Right forelimb (tissue), 1 donor: Measurements from ENCODE around the gene RRBP1.
A peak's percentile ranks its signal among the peaks of the same experiment; 100 is the strongest.

Experiments used
- DNase-seq: peaks from one replicate; pipeline ENCODE4 v3.0.0-alpha.2; 2018

Gene RRBP1

DNA sequence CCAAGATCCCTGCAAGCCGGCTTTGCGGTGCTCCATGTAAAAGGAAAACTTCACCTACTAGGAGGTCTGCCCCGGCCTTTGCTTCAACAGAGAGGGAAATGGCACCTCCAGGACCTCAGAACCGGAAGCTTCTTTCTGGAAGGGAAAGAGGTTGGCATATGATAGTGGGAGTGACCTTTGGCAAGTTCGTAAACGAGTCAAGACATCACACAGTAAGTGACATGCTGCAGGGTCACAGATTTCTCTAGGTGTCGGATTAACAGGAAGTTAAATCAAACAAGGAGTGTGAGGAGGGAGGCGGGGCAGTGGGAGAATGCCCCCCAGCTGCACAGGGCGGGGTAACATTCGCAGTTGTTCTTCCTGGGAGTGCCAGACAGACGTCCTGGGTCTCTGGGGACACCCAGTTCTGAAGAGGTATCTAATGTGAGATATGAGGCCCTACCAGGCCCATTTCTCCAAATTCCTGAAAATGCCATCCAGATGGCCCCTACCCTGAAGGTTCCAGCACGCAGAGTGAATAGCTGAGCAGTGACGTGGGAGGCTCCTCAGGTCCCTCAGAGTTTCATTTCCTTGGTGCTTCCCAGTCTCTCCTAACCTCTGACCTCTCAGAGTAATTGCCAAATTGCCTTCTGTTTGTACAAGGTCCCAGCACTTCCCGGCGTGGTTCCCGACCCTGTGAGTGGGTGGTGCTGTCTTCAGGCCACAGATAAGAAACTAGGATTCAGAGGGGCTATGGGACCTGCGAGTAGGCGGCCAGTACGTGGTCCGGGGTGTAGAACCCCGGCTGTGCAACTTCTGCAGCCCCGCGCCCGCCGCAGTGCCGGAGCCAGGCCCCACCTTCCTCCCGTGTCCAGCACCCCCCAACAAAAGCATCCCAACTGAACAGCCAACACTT, 1.9 kb downstream of the RRBP1 start:
- peak; percentile 66 for DNase-seq

DNA sequence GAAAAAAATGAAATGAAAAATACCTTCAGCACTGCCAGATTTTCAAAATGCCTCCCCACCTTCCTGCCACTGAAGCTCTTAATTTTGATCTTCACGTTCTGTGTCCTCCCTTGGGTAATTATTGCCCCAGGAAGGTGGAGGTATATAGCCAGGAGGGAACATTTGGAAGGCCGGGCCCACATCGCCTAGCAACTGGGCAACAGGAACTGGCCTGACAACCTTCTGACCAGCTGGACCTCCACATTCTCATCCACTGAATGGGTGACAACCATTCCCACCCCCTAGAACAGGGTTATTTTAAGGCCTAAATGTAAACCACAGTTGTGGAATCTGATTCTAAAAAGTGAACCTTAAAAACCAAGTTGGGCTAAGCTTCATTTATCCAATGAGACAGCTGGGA, 3.2 kb downstream of the RRBP1 start:
- DNase-seq: no peak

DNA sequence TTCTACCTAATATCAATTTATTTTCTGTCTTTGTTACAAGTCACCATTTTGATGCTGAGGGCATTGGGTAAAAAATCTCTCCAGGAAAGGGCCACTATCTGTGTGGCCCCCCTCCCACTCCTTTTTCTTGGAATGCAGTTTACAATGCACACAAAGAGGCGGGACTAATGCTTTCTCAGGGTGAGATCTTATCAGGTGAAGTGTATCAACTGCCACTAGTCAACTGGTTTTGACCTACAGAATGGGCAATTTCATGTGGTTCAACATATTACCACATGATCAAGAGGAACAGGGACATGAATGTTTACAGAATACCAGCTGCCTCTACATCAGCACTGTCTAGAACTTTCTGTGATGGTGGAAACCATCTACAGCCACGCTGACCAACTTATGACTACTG, 3.7 kb downstream of the RRBP1 start:
- no peak for DNase-seq

DNA sequence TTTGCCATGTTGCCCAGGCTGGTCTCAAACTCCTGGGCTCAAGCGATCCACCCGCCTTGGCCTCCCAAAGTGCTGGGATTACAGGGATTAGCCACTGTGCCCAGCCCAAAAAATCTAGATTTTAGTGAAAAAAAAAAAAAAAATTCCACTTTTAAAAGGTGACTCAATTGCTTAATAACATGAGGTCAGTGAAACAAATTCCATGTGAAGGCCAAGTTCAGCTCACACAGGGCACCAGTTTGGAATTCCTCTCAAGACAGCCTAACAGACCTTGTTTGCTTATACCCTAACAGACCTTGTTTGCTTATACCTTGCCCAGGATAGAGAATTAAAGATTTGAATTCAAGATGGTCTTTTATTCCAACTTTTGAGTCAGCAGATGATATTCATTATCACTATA, 5.1 kb downstream of the RRBP1 start:
- DNase-seq: no peak

DNA sequence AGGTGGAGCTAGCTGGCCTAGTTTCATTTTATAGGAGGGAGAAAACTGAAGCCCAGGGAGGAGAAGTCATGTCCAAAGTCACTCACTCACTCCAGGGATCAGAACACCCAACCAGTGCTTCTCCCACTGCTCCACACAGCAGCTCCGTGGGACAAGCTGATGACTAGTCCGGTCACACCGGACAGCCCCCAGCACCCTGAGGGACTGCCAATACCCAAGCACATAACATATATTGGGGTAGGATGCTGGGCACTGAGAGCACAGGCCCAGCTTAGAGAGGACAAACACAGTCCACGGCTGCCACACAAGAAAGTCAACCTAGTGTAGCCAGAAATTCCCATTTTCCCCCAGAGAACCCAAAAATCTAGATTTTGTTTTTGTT, 5.7 kb downstream of the RRBP1 start:
- no peak for DNase-seq

DNA sequence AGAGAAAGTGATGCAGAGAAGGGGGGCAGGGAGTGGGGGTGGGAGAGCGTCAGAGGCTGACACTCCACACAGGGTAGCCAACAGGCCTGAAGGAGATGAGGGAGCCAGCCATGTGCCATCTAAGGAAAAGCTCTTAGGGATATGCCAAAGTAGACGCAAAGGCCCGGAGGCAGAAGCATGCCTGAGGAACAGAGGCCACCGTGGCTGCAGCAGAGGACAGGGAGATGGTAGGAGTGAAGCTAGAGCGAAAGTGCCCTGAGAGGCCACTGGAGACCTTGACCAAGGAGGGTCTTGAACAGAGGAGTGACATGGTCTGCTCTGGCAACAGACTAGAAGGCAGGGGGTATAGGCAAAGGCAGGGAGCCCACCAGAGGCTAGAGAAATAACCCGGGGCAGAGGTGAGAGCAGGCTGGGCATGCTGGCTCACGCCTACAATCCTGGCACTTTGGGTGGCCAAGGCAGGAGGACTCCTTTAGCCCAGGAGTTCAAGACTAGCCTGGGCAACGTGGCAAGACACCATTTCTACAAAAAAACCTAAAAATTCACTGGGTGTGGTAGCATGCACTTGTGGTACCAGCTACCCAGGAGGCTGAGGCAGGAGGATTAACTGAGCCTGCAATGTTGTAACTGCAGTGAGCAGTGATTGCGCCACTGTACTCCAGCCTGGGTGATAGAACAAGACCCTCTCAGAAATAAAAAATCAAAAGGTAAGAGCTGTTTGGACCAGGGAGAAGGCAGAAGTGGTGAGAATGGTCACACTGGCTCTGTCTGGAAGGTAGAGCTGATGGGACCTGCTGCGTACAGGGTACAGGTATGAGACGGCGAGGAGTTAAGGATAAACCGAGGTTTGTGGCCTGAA, 6.3 kb downstream of the RRBP1 start:
- DNase-seq: no peak

DNA sequence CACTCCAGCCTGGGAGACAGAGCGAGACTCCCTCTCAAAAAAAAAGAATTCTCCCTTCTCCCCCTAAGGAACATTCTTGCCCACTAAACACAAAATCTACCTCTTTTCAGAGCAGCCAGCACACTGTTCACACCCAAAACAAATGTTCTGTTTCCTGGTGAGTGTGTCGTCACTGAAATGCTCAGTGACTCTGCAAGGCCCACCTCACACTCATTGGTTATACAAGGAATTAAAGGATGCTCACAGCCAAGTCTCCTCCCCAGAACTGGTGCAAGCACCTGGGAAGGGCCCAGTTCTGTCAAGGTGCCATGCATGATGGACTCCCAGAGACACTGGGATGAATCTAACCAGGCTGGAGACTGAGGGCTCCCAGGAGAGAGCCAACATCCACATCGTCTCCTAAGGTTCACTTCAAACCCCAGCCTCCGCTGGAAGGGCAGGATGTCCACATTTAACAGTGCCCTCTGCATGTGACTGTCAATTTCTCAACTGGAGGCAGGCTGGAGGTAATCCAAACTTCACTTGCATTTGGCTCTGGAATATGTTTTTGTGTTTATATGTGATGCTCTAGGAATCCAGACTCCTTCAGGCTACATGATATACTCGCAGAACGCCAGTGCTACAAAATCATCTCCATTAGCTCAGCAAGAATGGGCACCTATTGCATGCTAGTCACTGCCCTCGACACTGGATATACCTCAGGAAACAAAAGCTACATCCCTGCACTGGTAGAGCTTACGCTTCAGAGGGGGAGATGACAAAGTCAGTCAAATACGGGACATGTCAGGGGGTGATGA, 7.1 kb downstream of the RRBP1 start:
- no peak for DNase-seq

DNA sequence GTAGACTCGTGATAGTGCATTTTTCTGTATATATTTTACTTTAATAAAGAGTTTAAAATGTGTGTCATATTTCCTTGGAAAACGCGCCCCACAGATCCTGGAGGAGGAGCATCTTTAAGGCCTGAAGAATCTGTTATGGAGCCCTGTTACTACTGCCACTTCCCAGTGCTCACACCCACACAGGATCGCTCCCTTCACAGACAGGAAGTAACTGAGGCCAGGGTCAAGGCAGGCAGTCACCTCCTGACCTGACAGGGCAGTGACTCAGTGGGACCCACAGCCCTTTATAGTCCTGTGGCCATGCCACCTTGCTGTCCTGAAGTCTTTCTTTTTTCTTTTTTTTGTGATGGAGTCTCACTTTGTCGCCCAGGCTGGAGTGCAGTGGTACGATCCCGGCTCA, 9.0 kb downstream of the RRBP1 start:
- no peak for DNase-seq

DNA sequence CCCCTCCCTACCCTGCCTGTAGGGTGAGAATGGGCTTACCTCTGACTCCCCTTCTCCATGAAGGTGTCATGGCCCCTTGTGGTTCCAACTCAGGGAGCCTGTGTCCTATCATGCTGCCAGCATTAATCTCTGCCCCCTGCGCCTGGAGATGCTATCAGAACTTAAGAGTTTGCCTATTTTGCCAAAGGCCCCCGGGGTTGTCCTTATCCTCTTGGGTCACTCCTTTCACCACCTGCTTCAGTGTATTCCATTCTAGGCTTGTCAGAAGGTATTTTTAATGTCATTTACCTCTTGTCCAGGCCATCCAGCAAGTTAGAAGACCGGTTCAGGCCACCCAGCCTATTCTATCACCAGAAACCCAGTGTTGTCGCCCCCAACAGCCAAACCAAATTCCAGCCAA, 10.5 kb downstream of the RRBP1 start:
- no peak for DNase-seq

DNA sequence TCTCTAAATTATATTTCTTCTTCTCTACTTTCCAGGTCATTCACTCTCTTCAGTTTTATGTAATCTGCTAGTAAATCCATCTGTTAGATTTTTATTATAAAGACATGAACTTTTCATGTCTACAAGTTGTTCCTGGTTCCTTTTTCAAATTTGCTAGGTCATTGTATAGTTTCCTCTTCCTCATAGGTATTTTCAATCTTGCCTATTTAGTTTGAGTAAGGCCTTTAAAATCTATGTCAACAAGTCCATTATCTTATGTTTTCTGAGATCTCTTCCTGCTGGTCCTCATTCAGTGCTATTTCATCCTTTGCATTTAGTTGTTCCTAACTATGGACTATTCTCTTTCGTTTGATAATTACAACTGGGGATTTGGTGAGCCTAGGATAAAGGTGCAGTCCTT, 11.0 kb downstream of the RRBP1 start:
- DNase-seq: no peak

DNA sequence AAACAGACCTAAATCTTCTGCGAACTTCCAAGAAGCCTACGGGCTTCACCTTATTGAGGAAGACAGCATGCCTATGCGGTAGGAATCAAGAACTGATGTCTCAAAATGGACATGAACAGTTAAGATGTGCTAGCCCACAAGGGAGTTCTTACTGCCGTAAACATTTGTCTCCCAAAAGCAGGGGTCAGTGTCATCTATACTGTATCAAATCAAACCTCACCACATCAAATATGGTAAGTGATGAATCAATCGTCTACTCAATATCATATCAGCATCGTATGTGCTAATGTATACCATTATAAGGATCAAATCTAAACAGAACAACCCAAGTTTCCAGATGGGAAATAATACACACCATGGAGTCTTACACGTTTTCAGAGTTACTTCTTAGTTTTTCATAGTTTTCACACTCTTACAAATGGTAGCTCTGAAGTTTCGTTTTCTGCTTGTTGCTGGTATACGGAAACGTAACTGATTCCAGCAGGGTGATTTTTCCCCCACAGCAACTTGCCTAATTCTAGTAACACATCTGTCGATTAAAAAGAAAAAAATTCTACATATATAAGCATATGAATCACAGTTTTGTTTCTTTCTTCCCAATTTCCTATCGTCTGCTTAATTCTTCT, 12.6 kb downstream of the RRBP1 start:
- DNase-seq: peak; percentile 17

DNA sequence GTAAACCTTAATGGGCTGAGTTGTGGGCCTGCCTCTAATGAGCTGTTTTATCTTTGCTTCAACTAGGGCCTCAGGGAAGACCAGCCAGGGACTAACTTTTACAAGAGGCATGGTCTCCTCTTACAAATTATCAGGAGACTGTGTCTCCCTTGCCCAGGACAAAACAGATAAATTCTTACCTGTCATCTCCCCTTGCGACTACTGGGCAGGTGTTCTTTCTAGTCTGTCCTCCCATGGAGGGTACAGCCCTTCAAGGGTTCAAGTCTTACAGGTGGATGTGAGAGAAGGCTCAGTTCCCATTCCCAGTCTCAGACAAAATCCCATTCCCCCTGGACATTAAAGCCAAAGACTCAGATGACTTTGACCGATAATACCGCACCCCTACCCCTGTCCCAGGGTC, 13.6 kb downstream of the RRBP1 start:
- DNase-seq: peak; percentile 22

DNA sequence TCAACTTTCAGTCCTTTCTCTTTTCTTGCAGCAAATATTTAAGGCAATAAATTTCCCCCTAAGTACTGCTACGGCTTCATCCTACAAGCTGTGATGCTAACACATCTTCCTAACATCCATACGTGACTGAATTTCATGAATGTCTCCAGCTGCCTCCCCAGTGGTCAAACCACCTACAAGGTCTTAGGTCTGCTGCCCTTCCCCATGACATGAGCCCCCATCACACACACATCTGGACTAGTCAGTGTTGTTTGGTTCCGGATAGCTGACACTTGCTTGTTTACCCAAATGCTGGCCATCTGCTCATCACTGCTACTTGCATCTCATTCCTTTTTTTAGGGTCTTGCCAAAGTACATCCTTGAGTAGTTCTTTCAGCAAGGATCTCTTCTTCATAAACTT, 14.6 kb downstream of the RRBP1 start:
- peak; percentile 32 for DNase-seq

DNA sequence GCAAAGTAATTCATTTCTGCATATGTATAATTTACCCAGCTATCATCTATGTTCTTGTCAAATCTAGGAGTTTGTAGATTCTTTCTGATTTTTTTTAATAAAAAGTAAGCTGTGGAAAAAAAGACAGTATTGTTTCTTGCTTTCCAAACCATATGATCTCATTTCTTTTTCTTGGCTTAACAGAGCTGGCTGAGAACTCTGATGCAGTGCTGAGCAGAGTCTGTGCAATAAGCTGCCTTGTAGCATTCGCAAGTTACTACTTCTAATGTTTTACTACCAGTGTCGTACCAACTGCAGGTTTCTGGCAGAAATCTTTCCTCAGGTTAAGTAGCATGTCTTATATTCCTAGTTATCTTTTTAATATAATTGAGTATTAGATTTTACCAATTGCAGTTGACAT, 15.6 kb downstream of the RRBP1 start:
- no peak for DNase-seq

DNA sequence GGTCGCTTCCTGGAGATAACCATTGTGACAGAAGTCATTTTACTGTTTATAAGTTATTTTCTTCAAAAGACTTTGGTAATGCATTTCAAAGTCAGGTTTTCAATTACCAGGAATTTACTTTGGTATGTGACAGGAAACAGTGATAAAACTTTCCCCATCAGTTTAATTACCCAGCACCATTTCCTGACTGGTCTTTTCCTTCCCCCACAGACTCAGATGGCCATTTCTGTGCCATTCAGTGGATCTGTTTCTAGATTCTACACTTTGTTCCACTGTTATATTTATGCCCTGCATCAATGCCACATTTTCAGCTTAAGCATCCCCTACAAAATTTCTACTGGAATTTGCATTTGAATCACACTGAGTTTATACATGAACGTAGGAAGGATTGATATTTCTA, 16.3 kb downstream of the RRBP1 start:
- DNase-seq: no peak

DNA sequence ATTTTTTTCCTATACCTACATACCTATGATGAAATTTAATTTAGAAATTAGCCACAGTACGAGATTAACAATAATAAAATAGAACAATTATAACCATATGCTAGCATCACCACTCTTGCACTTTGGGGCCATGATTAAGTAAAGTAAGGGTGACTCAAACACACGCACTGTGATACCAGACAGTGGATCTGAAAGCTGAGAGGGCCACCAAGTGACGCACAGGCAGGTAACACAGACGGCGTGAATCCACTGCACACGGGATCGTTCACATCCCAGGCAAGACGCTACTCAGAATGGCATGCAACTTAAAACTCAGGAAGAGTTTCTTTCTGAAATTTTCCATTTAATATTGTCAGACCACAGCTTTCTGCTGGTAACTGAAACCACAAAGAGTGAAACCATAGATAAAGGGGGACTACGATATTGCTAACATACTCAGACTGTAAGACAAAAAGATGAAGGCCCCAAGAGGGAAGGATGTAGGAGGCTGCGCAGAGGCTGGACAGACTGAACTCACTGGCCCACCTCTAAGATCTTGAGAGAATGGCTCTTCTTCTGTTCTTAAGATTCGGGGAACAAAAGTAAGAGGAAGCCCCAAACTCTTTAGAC, 17.9 kb downstream of the RRBP1 start:
- DNase-seq: no peak

DNA sequence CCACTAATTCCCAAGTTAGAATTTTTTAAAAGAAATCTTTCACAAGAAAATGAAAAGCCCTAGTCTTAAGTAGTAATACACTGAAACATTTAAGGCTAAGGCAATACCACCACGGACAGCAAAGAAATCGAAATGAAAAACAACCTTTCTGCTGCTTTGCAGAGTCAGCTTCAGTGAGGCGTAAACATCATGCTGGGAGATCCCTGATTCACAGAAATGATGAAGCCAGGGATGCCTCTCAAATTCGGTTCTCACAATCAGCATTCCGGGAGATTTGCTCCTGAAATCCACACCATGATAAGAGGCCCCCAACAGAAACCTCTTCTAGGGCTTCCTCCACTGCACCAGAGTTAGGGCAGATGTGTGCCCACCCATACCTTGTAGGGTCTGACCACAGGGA, 18.6 kb downstream of the RRBP1 start:
- no peak for DNase-seq

DNA sequence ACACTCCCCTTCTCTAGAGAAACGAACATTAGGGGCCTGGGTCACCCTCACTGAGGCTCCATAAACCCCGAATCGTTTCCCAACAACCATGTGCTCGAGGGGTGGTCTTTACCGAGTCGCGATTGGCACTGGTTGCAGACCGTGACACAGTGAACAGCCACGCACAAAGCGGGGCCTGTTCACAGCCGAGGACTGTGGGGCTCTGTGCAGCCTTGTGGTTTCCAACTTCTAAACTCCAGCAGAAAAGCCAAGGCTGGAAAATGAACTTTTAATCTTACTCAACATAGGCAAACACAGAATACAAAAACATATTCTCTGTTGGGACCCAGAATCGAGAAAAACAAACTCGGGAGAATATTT, 19.0 kb downstream of the RRBP1 start:
- no peak for DNase-seq

DNA sequence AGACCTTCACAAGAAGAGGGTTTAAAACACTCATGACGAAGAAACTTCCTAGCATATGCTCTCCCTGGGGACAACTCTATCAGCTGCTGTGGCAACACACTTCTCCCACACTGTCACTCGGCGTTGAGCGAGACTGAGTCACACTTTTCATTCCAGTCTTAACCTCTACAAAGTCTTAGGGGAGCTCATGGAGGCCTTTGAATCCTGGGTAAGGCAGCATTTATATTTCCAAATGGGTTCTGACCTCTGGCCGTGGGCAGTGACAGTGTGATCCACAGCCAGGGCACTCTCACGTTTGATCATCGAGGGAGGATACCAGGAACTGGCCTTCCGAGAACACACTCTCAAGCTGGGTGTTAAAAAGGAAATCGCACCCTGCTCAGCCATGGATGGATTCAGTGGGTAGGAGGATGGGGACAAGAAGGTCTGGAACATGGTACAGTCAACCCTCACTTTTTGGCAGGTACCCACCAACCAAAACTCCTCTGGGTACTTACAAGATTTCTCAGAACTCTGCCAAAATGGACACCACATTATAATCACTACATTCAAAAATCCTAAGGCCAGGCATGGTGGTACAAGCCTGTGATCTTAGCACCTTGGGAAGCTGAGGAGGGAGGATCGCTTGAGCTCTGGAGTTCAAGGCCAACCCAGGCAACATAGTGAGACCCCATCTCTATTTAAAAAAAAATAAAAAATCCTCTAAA, 19.6 kb downstream of the RRBP1 start:
- DNase-seq: no peak

DNA sequence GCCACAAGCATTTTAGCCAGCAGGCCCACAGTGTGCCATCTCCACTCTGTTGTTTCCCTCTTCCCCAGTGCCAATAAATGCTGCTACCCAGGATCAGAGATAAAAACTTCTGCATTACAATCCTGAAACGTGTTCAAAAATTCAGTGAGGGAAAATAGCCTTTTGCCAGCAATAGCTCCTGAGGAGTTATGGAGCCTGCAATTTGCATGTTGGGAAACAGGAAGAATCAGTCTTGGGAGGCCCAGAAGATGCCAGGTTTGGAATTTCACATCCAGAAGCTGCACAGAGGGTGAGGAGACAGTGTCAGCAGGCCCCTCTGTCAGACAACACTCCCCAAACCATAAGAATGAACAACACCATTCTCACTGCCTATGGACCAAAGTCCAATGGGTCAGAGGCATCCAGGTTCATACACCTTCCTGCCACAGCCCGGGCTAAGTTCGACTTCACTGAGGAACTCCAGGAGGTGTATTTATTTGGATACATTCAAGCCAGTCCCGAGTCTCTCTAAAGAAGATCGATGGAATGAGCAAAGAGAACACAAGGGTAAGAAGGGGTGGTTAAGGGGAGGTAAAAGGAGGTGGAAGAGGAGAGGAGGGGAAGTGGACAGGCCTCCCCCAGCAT, 20.8 kb downstream of the RRBP1 start:
- DNase-seq: no peak

DNA sequence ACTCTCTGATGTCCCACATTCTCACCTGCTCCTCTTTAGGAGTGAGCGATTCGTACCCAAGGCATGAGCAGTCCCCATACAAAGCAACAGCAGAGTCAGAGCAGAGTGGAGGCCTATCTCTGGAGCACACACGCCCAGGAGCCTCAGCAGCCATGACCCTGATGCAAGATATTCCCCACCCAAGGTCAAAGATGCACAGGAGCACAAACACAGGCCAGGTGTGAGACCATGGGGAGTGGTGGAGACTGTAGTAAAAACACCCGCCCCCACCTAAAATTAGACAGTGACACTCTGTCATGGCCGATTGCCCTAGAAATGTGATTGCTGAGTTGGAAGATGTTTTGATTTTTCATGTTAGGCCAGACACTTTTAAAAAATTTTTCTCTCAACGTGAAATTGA, 21.4 kb downstream of the RRBP1 start:
- no peak for DNase-seq
